Caco-2 (cell line): ENCODE results near the gene CDH13. TPM values are rescaled to one million over a fixed set of nuclear protein-coding genes. Genes with fewer than 3 reads are reported as not detected.

ENCODE experiments used
- BruUV-seq: library from RNA; stranded (reverse); fragments of 400-500 nt; replicated peaks from 2 replicates; lab custom pipeline; 2021; lab: Mats Ljungman, UMichigan
- CTCF ChIA-PET: fragments of 300-600 bp; sonication (Branson Sonifier 250); formaldehyde crosslinking; loops from one replicate; lab custom pipeline; 2022; ENCODE audit warnings: antibody characterized with exemption; lab: Charles Lee
- POLR2A ChIA-PET: fragments of 300-600 bp; sonication (Branson Sonifier 250); formaldehyde crosslinking; loops from one replicate; lab custom pipeline; 2022; ENCODE audit warnings: antibody characterized with exemption; lab: Charles Lee
- DNase-seq, 2 experiments: peaks; one replicate each; pipeline versions ENCODE4 v3.0.0 to v3.0.0-alpha.2; 2020 to 2022
- H3K27me3 ChIP-seq: replicated peaks from 2 replicates; pipeline ENCODE4 v1.6.0; 2011; ENCODE audit warnings: low read length; ENCODE audit not compliant: control insufficient read depth, insufficient read depth
- H3K36me3 ChIP-seq: 2 replicates; pipeline ENCODE4 v1.5.1; 2011; ENCODE audit warnings: low read length; ENCODE audit not compliant: control insufficient read depth, insufficient read depth
- H3K4me1 ChIP-seq: fragments of 250-450 bp; sonication (Bioruptor Pico); 2 replicates; pipeline ENCODE4 v1.5.1; 2020; ENCODE audit warnings: mild to moderate bottlenecking
- H3K4me3 ChIP-seq: 2 replicates; pipeline ENCODE4 v1.5.1; 2011; ENCODE audit warnings: low read depth, mild to moderate bottlenecking, control low read depth, low read length
- H3K9me3 ChIP-seq: fragments of 250-450 bp; sonication (Bioruptor Pico); 2 replicates; pipeline ENCODE4 v1.5.1; 2020; ENCODE audit warnings: mild to moderate bottlenecking, moderate library complexity
- H3K27ac Mint-ChIP-seq: one replicate; pipeline ENCODE4 v1.8.0; 2022; ENCODE audit warnings: mixed read lengths; ENCODE audit not compliant: unreplicated experiment
- H3K27me3 Mint-ChIP-seq: one replicate; pipeline ENCODE4 v1.8.0; 2022; ENCODE audit warnings: mixed read lengths; ENCODE audit not compliant: insufficient read depth, unreplicated experiment
- H3K36me3 Mint-ChIP-seq: one replicate; pipeline ENCODE4 v1.8.0; 2022; ENCODE audit warnings: mild to moderate bottlenecking, mixed read lengths; ENCODE audit not compliant: insufficient read depth, unreplicated experiment
- H3K4me1 Mint-ChIP-seq: one replicate; pipeline ENCODE4 v1.8.0; 2022; ENCODE audit warnings: low read depth, mixed read lengths; ENCODE audit not compliant: unreplicated experiment
- H3K4me3 Mint-ChIP-seq: one replicate; pipeline ENCODE4 v1.8.0; 2022; ENCODE audit warnings: mild to moderate bottlenecking, moderate library complexity, mixed read lengths; ENCODE audit not compliant: unreplicated experiment
- H3K9me3 Mint-ChIP-seq: one replicate; pipeline ENCODE4 v1.8.0; 2022; ENCODE audit warnings: mixed read lengths; ENCODE audit not compliant: unreplicated experiment
- intact Hi-C: fragments of 100-400 bp; cut with micrococcal nuclease; formaldehyde crosslinking; loops from one replicate; pipeline ENCODE4 v1.10.0; 2022; ENCODE audit not compliant: unreplicated experiment
- total RNA-seq: library from RNA; stranded (reverse); gene quantifications from 2 replicates; pipeline ENCODE4 v1.2.3, GENCODE V29; 2022
- TF ChIP-seq, protein P1 (sequence below), 2 experiments: fragments of 200-600 bp in 1 of 2; IDR thresholded peaks; 1 replicate in 1 of 2; 2 replicates in 1 of 2; pipeline versions ENCODE4 v1.5.1 to v1.8.0; 2011 to 2022; ENCODE audit warnings: antibody characterized with exemption in 1 of 2, control low read depth in 1 of 2, inconsistent platforms in 1 of 2, low read depth in 1 of 2, low read length in 1 of 2, mild to moderate bottlenecking in 1 of 2, moderate library complexity in 1 of 2; ENCODE audit not compliant: insufficient read depth in 1 of 2, severe bottlenecking in 1 of 2, unreplicated experiment in 1 of 2

CDH13 gene
- total RNA-seq, 1 experiment from 2014 or later, result 2.2 TPM

DNA sequence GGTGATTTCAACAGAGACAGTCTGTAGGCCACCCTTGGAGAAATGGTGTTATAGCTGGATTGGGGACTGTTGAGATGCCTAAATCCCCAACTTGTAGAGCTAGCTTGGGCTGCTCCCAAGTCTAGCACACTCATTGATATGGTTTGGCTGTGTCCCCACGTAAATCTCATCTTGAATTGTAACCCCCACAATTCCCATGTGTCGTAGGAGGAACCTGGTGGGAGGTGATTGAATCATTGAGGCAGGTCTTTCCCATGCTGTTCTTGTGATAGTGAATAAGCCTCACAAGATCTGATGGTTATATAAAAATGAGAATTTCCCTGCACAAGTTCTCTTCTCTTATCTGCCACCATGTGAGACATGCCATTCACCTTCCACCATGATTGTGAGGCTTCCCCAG lies 536.0 kb downstream of the CDH13 start:
- Mint-ChIP-seq H3K36me3 (no peaks in the 10 kb centered on the region), H3K27ac (no peak overlapping the region), H3K4me1 (no peaks in the 10 kb centered on the region), H3K27me3 (peaks cover 2% of the 10 kb centered on the region), H3K9me3 (no peaks in the 10 kb centered on the region), H3K4me3 (no peak overlapping the region)
- no peaks in the 10 kb centered on the region for H3K27me3 ChIP-seq
- TF ChIP-seq, protein P1, sequence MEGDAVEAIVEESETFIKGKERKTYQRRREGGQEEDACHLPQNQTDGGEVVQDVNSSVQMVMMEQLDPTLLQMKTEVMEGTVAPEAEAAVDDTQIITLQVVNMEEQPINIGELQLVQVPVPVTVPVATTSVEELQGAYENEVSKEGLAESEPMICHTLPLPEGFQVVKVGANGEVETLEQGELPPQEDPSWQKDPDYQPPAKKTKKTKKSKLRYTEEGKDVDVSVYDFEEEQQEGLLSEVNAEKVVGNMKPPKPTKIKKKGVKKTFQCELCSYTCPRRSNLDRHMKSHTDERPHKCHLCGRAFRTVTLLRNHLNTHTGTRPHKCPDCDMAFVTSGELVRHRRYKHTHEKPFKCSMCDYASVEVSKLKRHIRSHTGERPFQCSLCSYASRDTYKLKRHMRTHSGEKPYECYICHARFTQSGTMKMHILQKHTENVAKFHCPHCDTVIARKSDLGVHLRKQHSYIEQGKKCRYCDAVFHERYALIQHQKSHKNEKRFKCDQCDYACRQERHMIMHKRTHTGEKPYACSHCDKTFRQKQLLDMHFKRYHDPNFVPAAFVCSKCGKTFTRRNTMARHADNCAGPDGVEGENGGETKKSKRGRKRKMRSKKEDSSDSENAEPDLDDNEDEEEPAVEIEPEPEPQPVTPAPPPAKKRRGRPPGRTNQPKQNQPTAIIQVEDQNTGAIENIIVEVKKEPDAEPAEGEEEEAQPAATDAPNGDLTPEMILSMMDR (IDR thresholded peaks at IDR 0.05; ENCODE audit: insufficient read depth in 1 of 2, low read depth in 1 of 2, low read length in 1 of 2, severe bottlenecking in 1 of 2, unreplicated experiment in 1 of 2), result no peak
- no peak for DNase-seq
- ChIA-PET CTCF (no interaction called here), POLR2A (no interaction called here)
- intact Hi-C loops, result no loop called here
- no peak overlapping the region for H3K4me3 ChIP-seq
- no peaks in the 10 kb centered on the region for H3K9me3 ChIP-seq
- H3K4me1 ChIP-seq, result no peaks in the 10 kb centered on the region
- no peaks in the 10 kb centered on the region for H3K36me3 ChIP-seq
- BruUV-seq, result no TSS peak

DNA sequence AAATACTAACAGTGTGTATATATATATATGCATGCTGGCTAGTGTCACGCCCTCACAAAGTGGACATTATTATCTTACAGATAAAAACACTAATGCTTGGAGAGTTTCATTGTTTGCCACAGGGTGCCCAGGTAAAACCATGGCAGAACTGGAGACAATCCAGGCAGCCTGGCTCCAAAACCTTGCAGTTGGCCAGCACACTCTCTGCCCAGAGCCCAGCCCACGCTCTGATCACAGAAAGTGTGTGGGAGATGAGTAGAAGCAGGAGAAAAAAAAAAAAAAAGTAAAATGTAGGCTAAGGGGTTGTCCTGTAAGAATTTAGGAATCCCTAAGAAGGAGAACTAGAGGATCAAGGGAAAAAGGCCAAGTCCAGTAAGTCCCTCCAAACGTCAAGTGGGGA lies 538.0 kb downstream of the CDH13 start:
- Histone ChIP-seq H3K27me3 (no peaks in the 10 kb centered on the region), H3K4me3 (no peak overlapping the region), H3K36me3 (no peaks in the 10 kb centered on the region), H3K9me3 (no peaks in the 10 kb centered on the region), H3K4me1 (no peaks in the 10 kb centered on the region)
- ChIA-PET POLR2A (no interaction called here), CTCF (no interaction called here)
- Mint-ChIP-seq H3K9me3 (no peaks in the 10 kb centered on the region), H3K36me3 (no peaks in the 10 kb centered on the region), H3K27me3 (peaks cover 2% of the 10 kb centered on the region), H3K27ac (no peak overlapping the region), H3K4me1 (no peaks in the 10 kb centered on the region), H3K4me3 (no peak overlapping the region)
- DNase-seq, result no peak
- TF ChIP-seq, protein P1 (IDR thresholded peaks at IDR 0.05; ENCODE audit: insufficient read depth in 1 of 2, low read depth in 1 of 2, low read length in 1 of 2, severe bottlenecking in 1 of 2, unreplicated experiment in 1 of 2), result no peak
- intact Hi-C loops, result no loop called here
- no TSS peak for BruUV-seq

GRCh38 chr16:83171396-83171795 lies 544.6 kb downstream of the CDH13 start:
- H3K9me3 Mint-ChIP-seq, result no peaks in the 10 kb centered on the region
- Histone ChIP-seq H3K4me1 (no peaks in the 10 kb centered on the region), H3K36me3 (no peaks in the 10 kb centered on the region), H3K9me3 (no peaks in the 10 kb centered on the region), H3K4me3 (no peak overlapping the region), H3K27me3 (no peaks in the 10 kb centered on the region)
- no peak for DNase-seq
- POLR2A ChIA-PET, result no interaction called here
- TF ChIP-seq, protein P1 (IDR thresholded peaks at IDR 0.05; ENCODE audit: insufficient read depth in 1 of 2, low read depth in 1 of 2, low read length in 1 of 2, severe bottlenecking in 1 of 2, unreplicated experiment in 1 of 2), result no peak
- H3K4me1 Mint-ChIP-seq, result no peaks in the 10 kb centered on the region
- peaks cover 10% of the 10 kb centered on the region for H3K27me3 Mint-ChIP-seq
- H3K4me3 Mint-ChIP-seq, result no peak overlapping the region
- BruUV-seq, result no TSS peak
- CTCF ChIA-PET, result no interaction called here
- no peak overlapping the region for H3K27ac Mint-ChIP-seq
- no peaks in the 10 kb centered on the region for H3K36me3 Mint-ChIP-seq
- intact Hi-C loops, result no loop called here
